Cerebellar cortex (tissue), 1 donor: ENCODE data around the gene RASSF8.
A peak's percentile ranks its signal among the peaks of the same experiment; 100 is the strongest.

Experiments
- DNase-seq: peaks from one replicate; pipeline ENCODE4 v3.0.0-alpha.2; 2015; ENCODE audit warnings: low spot score

The RASSF8 gene

GRCh38 chr12:25958428-25959070 lies at the start of gene RASSF8:
Gene RASSF8, plus strand, starts transcription at chr12:25958682. Its CDS starts 96,662 bp downstream, at chr12:26055344.
- DNase-seq = peak; percentile 60

GRCh38 chr12:25914551-25914950 lies 43.9 kb upstream of the RASSF8 start:
- no peak for DNase-seq

- DNase-seq = no peak
These were observed 33.9 kb upstream of the RASSF8 start for GRCh38 chr12:25924491-25925001.

- no peak for DNase-seq
These were observed 33.4 kb upstream of the RASSF8 start for GRCh38 chr12:25925064-25925463.

- no peak for DNase-seq
These were observed 31.9 kb upstream of the RASSF8 start for GRCh38 chr12:25926536-25926935.

GRCh38 chr12:25929142-25929541 lies 29.3 kb upstream of the RASSF8 start:
- no peak for DNase-seq

GRCh38 chr12:25932971-25933370 lies 25.5 kb upstream of the RASSF8 start:
- DNase-seq = no peak

- no peak for DNase-seq
These were observed 24.0 kb upstream of the RASSF8 start for GRCh38 chr12:25934456-25934855.

- no peak for DNase-seq
These were observed 22.9 kb upstream of the RASSF8 start for GRCh38 chr12:25935355-25936144.

- DNase-seq = no peak
These were observed 21.4 kb upstream of the RASSF8 start for GRCh38 chr12:25937096-25937495.

- DNase-seq = no peak
These were observed 19.9 kb upstream of the RASSF8 start for GRCh38 chr12:25938581-25938980.

GRCh38 chr12:25939606-25940005 lies 18.9 kb upstream of the RASSF8 start:
- DNase-seq = no peak

- DNase-seq = no peak
These were observed 17.6 kb upstream of the RASSF8 start for GRCh38 chr12:25940886-25941285.

- DNase-seq = no peak
These were observed 15.8 kb upstream of the RASSF8 start for GRCh38 chr12:25942709-25943108.

- DNase-seq = no peak
These were observed 14.5 kb upstream of the RASSF8 start for GRCh38 chr12:25943940-25944339.

GRCh38 chr12:25949343-25949742 lies 9.1 kb upstream of the RASSF8 start:
- no peak for DNase-seq

- DNase-seq = no peak
These were observed 8.0 kb upstream of the RASSF8 start for GRCh38 chr12:25950329-25951115.

- peak; percentile 62 for DNase-seq
These were observed 572 bp upstream of the RASSF8 start for GRCh38 chr12:25957793-25958427.

- DNase-seq = peak; percentile 53
These were observed 834 bp downstream of the RASSF8 start for GRCh38 chr12:25959071-25959961.

GRCh38 chr12:25960143-25960542 lies 1.7 kb downstream of the RASSF8 start:
- peak; percentile 70 for DNase-seq

- no peak for DNase-seq
These were observed 2.5 kb downstream of the RASSF8 start for GRCh38 chr12:25960961-25961360.
